ENCODE data around the gene RNASET2. TPM values are rescaled to one million over a fixed set of nuclear protein-coding genes. Genes with fewer than 3 reads are reported as not detected.

Gene RNASET2
- total RNA-seq, 1 donor from 2014 or later: 99.5 TPM

DNA sequence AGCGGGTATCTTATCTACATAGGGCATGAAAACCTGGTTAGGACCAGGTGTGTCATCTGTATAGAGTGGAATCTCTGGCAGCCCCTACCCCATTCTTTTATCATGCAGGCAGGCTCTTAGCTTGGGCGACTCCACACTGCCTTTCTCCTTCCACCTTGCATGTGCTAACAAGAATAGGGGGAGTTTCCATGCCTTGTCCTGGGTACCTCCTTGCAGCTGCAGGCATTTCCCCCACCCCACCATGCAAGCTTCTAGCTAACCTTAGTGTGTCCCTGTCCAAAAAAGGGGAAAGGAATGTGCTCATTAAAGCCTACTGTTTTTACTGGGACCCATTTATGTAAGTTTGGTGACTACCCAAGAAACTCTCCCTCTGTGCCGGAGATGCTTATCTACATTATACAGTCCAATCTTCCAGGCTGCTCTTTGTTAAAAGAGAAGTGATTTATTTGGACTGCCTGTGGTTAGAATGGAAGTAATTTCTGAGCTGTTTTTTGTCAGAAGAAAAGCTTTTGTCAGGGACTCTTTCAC lies 32.4 kb upstream of the RNASET2 start:
- no peak for DNase-seq (ENCODE audit: low spot score)
- intact Hi-C loops (cut with micrococcal nuclease): loop anchor here (1.0 to 5.0 kb wide), 6 partner anchors 11 to 213 kb away; partner anchors contain the start of gene CEP43
- peaks cover 44% of the 10 kb centered on the region for H3K4me1 Mint-ChIP-seq (ENCODE audit: low read depth)
- peaks cover 3% of the 10 kb centered on the region for H3K27me3 Mint-ChIP-seq (ENCODE audit: insufficient read depth)
- H3K36me3 Mint-ChIP-seq (ENCODE audit: low read depth): peaks cover 18% of the 10 kb centered on the region
- H3K9me3 Mint-ChIP-seq: no peaks in the 10 kb centered on the region
- no peak overlapping the region for H3K4me3 Mint-ChIP-seq
- no peak overlapping the region for H3K27ac Mint-ChIP-seq

DNA sequence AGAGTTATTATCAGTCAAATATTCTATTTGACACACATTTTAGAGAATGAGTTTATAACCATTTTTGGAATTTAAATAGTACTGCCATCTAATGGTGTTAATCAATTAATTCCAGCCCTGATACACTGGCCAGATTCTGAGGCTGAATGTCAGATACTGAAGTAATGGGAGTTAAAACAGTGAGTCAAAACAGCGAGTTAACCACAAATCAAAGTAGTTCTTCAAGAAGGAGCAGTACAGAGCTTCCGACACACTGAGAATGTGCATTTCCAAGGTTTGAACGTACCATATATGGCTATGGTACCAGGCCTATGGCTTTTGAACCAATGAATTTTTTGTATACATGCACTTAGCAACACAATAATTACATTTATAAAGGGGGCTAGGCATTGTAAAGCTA lies 31.6 kb upstream of the RNASET2 start:
- intact Hi-C loops (cut with micrococcal nuclease): loop anchor here (2.0 to 5.0 kb wide), 2 partner anchors 37 to 156 kb away; no protein-coding TSS in a partner anchor
- no peak for DNase-seq (ENCODE audit: low spot score)

GRCh38 chr6:166987448-166987847 lies 31.1 kb upstream of the RNASET2 start:
- peaks cover 20% of the 10 kb centered on the region for H3K36me3 Mint-ChIP-seq (ENCODE audit: low read depth)
- H3K4me1 Mint-ChIP-seq (ENCODE audit: low read depth): peaks cover 41% of the 10 kb centered on the region
- no peak overlapping the region for H3K27ac Mint-ChIP-seq
- H3K4me3 Mint-ChIP-seq: no peak overlapping the region
- peaks cover 3% of the 10 kb centered on the region for H3K27me3 Mint-ChIP-seq (ENCODE audit: insufficient read depth)
- intact Hi-C loops (cut with micrococcal nuclease): loop anchor here (5.0 kb wide), 1 partner anchor 155 kb away; no protein-coding TSS in a partner anchor
- no peaks in the 10 kb centered on the region for H3K9me3 Mint-ChIP-seq
- no peak for DNase-seq (ENCODE audit: low spot score)

More for the DNA sequence above, 31.6 kb upstream of the RNASET2 start:
- Mint-ChIP-seq H3K36me3 (ENCODE audit: low read depth) (peaks cover 18% of the 10 kb centered on the region), H3K27me3 (ENCODE audit: insufficient read depth) (peaks cover 3% of the 10 kb centered on the region), H3K9me3 (no peaks in the 10 kb centered on the region), H3K4me3 (no peak overlapping the region), H3K4me1 (ENCODE audit: low read depth) (peaks cover 41% of the 10 kb centered on the region), H3K27ac (no peak overlapping the region)

DNA sequence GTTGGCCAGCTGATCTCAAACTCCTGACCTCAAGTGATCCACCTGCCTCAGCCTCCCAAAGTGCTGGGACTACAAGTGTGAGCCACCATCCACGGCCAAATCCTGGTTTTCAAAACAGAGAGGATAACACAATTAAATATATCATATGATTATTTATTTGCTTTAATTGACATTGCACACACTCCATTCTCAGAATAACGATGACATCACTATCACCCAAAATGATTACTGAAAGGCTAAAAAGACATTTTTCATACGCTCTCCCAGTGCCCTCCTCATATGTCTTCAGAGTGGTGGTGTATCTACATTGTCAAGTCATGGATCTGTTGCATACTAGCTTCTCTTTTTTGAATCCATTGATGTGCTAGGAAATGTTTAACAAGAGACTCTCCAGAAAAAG lies 24.4 kb upstream of the RNASET2 start:
- Mint-ChIP-seq H3K4me3 (no peak overlapping the region), H3K9me3 (no peaks in the 10 kb centered on the region), H3K27me3 (ENCODE audit: insufficient read depth) (peaks cover 2% of the 10 kb centered on the region), H3K36me3 (ENCODE audit: low read depth) (peaks cover 23% of the 10 kb centered on the region), H3K4me1 (ENCODE audit: low read depth) (no peaks in the 10 kb centered on the region), H3K27ac (no peak overlapping the region)
- intact Hi-C loops (cut with micrococcal nuclease): no loop called here
- no peak for DNase-seq (ENCODE audit: low spot score)

DNA sequence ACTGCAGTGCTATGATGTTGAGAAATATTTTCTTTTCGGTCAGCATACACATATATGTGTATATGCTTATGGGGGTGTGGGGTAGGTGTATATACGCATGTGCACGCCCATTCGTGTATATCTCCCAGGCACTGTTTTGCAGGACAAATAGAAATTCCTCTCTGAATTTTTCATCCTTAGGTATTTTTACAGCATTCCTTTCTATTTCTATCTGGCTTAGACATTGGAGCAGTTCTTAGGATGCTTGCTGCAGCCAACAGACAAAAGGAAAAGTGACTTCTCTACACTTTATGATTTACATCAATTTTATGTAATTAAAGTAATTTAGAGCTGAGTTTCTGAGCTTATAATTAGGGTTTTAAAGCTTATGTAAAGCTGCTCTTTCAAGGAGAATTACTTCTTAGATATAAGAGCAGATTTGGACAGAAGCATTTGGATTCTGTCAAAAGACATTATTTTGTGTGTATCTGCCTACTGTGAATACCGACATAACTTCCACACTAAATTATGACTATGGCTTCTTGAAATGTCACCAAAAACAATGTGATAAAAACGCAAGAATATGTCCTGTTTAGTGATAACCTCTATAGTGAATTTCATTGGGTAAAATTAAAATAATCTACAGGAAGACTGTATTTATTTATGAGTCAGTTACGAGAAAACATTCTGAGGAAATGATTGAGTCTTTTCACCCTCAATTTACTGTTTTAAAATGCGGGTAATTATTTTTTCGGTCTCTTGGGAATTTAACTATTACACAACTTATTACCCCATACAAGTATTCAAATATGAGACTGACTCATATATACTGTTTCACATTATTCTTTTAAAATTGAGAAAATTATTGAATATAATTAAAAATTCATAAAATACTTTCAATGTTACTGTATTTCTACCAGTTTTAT lies 21.5 kb upstream of the RNASET2 start:
- intact Hi-C loops (cut with micrococcal nuclease): no loop called here
- Mint-ChIP-seq H3K4me3 (no peak overlapping the region), H3K9me3 (no peaks in the 10 kb centered on the region)

GRCh38 chr6:166976636-166977035 lies 20.3 kb upstream of the RNASET2 start:
- peaks cover 22% of the 10 kb centered on the region for H3K36me3 Mint-ChIP-seq (ENCODE audit: low read depth)
- peaks cover 32% of the 10 kb centered on the region for H3K4me1 Mint-ChIP-seq (ENCODE audit: low read depth)
- no peak for DNase-seq (ENCODE audit: low spot score)
- no peak overlapping the region for H3K27ac Mint-ChIP-seq
- intact Hi-C loops (cut with micrococcal nuclease): no loop called here
- H3K4me3 Mint-ChIP-seq: no peak overlapping the region
- H3K9me3 Mint-ChIP-seq: no peaks in the 10 kb centered on the region
- H3K27me3 Mint-ChIP-seq (ENCODE audit: insufficient read depth): no peaks in the 10 kb centered on the region

More for the DNA sequence above, 21.5 kb upstream of the RNASET2 start:
- no peak for DNase-seq (ENCODE audit: low spot score)
- no peak overlapping the region for H3K27ac Mint-ChIP-seq
- H3K4me1 Mint-ChIP-seq (ENCODE audit: low read depth): peaks cover 20% of the 10 kb centered on the region
- peaks cover 25% of the 10 kb centered on the region for H3K36me3 Mint-ChIP-seq (ENCODE audit: low read depth)
- no peaks in the 10 kb centered on the region for H3K27me3 Mint-ChIP-seq (ENCODE audit: insufficient read depth)

DNA sequence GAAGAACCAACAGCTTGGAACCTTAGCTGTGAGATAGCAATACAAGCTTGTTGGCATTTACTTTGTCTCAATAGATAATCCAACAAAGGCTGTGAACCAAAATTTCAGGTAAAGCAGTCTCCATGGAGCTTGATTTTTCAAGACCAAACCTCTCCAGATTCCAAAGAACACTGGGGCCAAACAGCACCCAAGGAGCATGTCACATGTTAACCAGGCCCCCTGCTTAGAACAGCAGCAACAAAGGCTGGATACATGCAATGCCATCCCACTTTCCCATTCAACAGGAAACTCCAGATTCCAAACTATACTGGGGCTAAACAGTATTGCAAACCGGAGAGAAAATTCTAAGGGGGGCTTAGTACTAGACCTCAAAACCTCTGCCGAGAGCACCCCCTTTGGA lies 15.8 kb upstream of the RNASET2 start:
- H3K27me3 Mint-ChIP-seq (ENCODE audit: insufficient read depth): no peaks in the 10 kb centered on the region
- H3K9me3 Mint-ChIP-seq: peaks cover 9% of the 10 kb centered on the region
- H3K27ac Mint-ChIP-seq: peak overlapping the region; percentile 75
- DNase-seq (ENCODE audit: low spot score): no peak
- peaks cover 27% of the 10 kb centered on the region for H3K36me3 Mint-ChIP-seq (ENCODE audit: low read depth)
- H3K4me3 Mint-ChIP-seq: no peak overlapping the region
- H3K4me1 Mint-ChIP-seq (ENCODE audit: low read depth): peaks cover 55% of the 10 kb centered on the region
- intact Hi-C loops (cut with micrococcal nuclease): no loop called here

- peaks cover 55% of the 10 kb centered on the region for H3K4me1 Mint-ChIP-seq (ENCODE audit: low read depth)
- peak overlapping the region; percentile 45 for H3K4me3 Mint-ChIP-seq
- H3K9me3 Mint-ChIP-seq: peaks cover 18% of the 10 kb centered on the region
- H3K36me3 Mint-ChIP-seq (ENCODE audit: low read depth): peaks cover 34% of the 10 kb centered on the region
- intact Hi-C loops (cut with micrococcal nuclease): no loop called here
- no peaks in the 10 kb centered on the region for H3K27me3 Mint-ChIP-seq (ENCODE audit: insufficient read depth)
- DNase-seq (ENCODE audit: low spot score): no peak
- H3K27ac Mint-ChIP-seq: peak overlapping the region; percentile 75
These were observed 14.9 kb upstream of the RNASET2 start for GRCh38 chr6:166971271-166971670.

GRCh38 chr6:166970776-166971175 lies 14.4 kb upstream of the RNASET2 start:
- peaks cover 36% of the 10 kb centered on the region for H3K36me3 Mint-ChIP-seq (ENCODE audit: low read depth)

DNA sequence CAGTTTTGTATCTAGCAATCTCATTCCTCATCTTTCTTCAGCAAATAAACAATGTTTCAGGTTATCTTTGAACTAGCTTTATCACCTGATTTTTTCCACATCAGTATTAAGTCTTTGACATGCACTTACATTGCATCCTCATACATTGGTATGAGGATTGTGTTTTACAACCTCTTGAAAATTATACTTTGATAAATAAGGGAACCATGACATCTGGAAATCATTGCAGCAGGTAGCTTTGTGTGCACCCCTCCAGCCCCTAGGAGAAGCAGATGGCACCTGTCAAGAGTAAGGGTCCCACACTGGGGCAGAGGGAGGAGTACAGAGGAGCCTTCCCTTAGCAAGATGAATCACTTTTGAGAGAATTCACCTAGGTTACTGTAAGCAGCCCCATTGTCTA lies 13.7 kb upstream of the RNASET2 start:
- no peak for DNase-seq (ENCODE audit: low spot score)
- peaks cover 36% of the 10 kb centered on the region for H3K36me3 Mint-ChIP-seq (ENCODE audit: low read depth)
- H3K9me3 Mint-ChIP-seq: peaks cover 22% of the 10 kb centered on the region
- H3K4me1 Mint-ChIP-seq (ENCODE audit: low read depth): peaks cover 55% of the 10 kb centered on the region
- peak overlapping the region; percentile 74 for H3K27ac Mint-ChIP-seq
- intact Hi-C loops (cut with micrococcal nuclease): no loop called here
- H3K27me3 Mint-ChIP-seq (ENCODE audit: insufficient read depth): no peaks in the 10 kb centered on the region
- H3K4me3 Mint-ChIP-seq: peak overlapping the region; percentile 43

More at GRCh38 chr6:166970776-166971175, 14.4 kb upstream of the RNASET2 start:
- Mint-ChIP-seq H3K27me3 (ENCODE audit: insufficient read depth) (no peaks in the 10 kb centered on the region), H3K27ac (peak overlapping the region; percentile 74), H3K9me3 (peaks cover 22% of the 10 kb centered on the region), H3K4me3 (no peak overlapping the region), H3K4me1 (ENCODE audit: low read depth) (peaks cover 55% of the 10 kb centered on the region)
- DNase-seq (ENCODE audit: low spot score): no peak
- intact Hi-C loops (cut with micrococcal nuclease): no loop called here

- Mint-ChIP-seq H3K4me3 (peak overlapping the region; percentile 55), H3K36me3 (ENCODE audit: low read depth) (peaks cover 33% of the 10 kb centered on the region)
These were observed 13.1 kb upstream of the RNASET2 start for GRCh38 chr6:166969390-166970002.

GRCh38 chr6:166966268-166966667 lies 9.9 kb upstream of the RNASET2 start:
- Mint-ChIP-seq H3K27ac (no peak overlapping the region), H3K4me3 (no peak overlapping the region), H3K9me3 (peaks cover 34% of the 10 kb centered on the region), H3K4me1 (ENCODE audit: low read depth) (peaks cover 19% of the 10 kb centered on the region), H3K27me3 (ENCODE audit: insufficient read depth) (no peaks in the 10 kb centered on the region), H3K36me3 (ENCODE audit: low read depth) (peaks cover 24% of the 10 kb centered on the region)
- no peak for DNase-seq (ENCODE audit: low spot score)
- intact Hi-C loops (cut with micrococcal nuclease): no loop called here

More at GRCh38 chr6:166969390-166970002, 13.1 kb upstream of the RNASET2 start:
- Mint-ChIP-seq H3K27ac (peak overlapping the region; percentile 87), H3K9me3 (peaks cover 25% of the 10 kb centered on the region), H3K4me1 (ENCODE audit: low read depth) (peaks cover 51% of the 10 kb centered on the region), H3K27me3 (ENCODE audit: insufficient read depth) (no peaks in the 10 kb centered on the region)
- no peak for DNase-seq (ENCODE audit: low spot score)
- intact Hi-C loops (cut with micrococcal nuclease): loop anchor here (1.0 kb wide), 1 partner anchor 10 kb away; no protein-coding TSS in a partner anchor

DNA sequence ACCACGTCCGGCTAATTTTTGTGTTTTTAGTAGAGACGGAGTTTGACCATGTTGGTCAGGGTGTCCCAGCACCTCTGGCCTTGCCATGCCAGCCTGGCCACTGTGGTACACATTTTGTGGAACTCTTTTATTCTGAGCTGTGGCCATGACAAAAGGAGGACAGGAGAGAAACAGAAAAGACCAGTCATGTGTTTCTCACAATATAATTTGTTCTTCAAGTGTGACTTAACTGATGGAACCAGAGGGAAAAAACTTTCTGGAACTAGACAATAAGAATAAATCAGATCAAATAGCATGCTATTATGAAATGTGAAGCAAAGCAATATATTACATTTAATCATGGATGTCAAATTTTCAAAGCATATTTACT lies 4.2 kb upstream of the RNASET2 start:
- Mint-ChIP-seq H3K36me3 (ENCODE audit: low read depth) (peaks cover 4% of the 10 kb centered on the region), H3K4me3 (no peak overlapping the region), H3K27ac (peak overlapping the region; percentile 21), H3K9me3 (peaks cover 12% of the 10 kb centered on the region), H3K4me1 (ENCODE audit: low read depth) (peaks cover 37% of the 10 kb centered on the region), H3K27me3 (ENCODE audit: insufficient read depth) (no peaks in the 10 kb centered on the region)
- intact Hi-C loops (cut with micrococcal nuclease): no loop called here
- no peak for DNase-seq (ENCODE audit: low spot score)

Data from activated T-helper 1 cell treated with anti-CD3 and anti-CD28 coated beads, Interleukin-12 subunit alpha, Interleukin-12 subunit beta, Interleukin-2, Interleukin-4 antibody, amounts not matched to agents 30 ng/mL and 10 ng/mL and 1 ng/mL, durations not matched to agents 14 hours and 24 hours and 36 hours (primary cell).